Activated CD8-positive, alpha-beta memory T cell treated with anti-CD3 and anti-CD28 coated beads for 1 hour (primary cell): Measurements from ENCODE around the gene FXYD3.
"Not testable (repeated sequence)": the region's sequence is repeated elsewhere in the genome, so short reads cannot be mapped to it uniquely, and the experiment has no call there.

Source experiments
- DNase-seq, 2 donors: peaks; one replicate each; pipeline ENCODE4 v3.0.0-alpha.2; 2020; ENCODE audit warnings: low read depth in 1 of 2; ENCODE audit errors: extremely low read depth in 1 of 2

The FXYD3 gene

DNA sequence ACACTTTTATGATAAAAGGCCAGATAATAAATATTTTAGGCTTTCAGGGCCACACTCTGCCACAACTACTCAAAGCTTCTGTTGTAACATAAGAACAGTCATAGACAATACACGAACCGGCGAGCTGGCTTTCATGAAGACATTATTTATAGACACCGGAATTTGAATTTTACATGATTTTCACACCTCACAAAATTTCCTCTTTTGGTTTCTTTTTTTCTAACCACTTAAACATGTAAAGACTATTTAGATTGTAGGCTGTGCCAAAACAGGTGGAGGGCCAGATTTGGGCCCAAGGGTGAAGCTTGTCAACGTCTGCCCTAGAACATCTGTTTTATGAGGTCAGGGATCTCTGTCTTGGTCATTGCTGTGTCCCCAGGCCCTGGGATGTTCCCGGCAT is 29.7 kb upstream of the FXYD3 start:
- no peak for DNase-seq

GRCh38 chr19:35086455-35086854 is 29.2 kb upstream of the FXYD3 start:
- DNase-seq = no peak

GRCh38 chr19:35087393-35087792 is 28.2 kb upstream of the FXYD3 start:
- DNase-seq = no peak

- DNase-seq = no peak
Measured at GRCh38 chr19:35088131-35088913, 27.3 kb upstream of the FXYD3 start.

DNA sequence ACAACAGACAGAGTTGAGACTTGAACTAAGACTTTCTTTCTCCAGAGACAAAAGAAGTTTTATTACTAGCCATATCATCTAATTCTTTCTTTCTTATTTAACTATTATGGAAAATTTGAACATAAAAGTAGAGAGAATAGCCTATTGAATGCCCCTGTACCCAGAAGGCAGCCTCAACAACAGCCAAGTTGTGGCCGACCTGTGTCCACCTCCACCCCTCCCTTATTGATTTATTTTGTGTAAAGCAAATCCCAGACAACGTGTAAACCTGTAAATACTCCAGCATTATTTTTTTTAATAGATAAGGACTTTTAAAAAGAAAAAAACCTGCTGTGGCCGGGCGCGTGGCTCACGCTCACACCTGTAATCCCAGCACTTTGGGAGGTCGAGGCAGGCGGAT is 26.1 kb upstream of the FXYD3 start:
- DNase-seq = no peak

DNA sequence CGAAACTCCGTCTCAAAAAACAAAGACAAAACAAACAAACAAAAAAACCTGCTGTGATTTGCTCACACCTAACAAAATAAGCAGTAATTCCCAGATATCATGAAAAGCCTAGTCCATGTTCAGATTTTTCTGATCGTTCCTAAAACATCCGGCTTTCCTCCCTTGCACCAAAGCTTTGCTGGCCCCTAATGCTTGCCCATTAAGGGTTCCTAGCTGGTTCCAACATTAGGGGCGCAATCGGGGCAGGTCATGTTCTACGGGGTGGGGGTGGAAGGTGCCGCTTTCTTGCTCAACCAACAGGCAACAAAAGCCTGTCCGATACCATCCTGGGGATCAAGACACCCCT is 25.5 kb upstream of the FXYD3 start:
- DNase-seq = no peak

GRCh38 chr19:35090506-35091214 is 25.0 kb upstream of the FXYD3 start:
- peak in 1 of 2 donors; percentile 8 for DNase-seq

DNA sequence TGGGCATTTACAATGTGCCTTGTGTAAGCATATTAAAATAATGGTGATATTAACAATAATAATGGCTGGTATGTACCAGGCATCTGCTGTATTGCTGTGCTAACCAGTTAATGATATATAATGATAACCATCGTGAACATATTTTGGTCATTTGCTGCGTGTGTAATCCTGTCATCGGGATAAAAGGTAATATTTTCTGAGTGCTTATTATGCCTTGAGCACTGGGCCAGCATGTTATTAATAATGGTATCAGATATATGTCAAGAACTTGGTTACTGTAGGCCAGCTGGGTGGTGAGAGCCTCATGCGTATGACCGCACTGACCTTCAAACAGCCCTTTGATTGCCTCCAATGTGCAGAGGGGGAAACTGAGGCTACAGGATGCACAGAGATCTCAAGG is 22.2 kb upstream of the FXYD3 start:
- no peak for DNase-seq

DNA sequence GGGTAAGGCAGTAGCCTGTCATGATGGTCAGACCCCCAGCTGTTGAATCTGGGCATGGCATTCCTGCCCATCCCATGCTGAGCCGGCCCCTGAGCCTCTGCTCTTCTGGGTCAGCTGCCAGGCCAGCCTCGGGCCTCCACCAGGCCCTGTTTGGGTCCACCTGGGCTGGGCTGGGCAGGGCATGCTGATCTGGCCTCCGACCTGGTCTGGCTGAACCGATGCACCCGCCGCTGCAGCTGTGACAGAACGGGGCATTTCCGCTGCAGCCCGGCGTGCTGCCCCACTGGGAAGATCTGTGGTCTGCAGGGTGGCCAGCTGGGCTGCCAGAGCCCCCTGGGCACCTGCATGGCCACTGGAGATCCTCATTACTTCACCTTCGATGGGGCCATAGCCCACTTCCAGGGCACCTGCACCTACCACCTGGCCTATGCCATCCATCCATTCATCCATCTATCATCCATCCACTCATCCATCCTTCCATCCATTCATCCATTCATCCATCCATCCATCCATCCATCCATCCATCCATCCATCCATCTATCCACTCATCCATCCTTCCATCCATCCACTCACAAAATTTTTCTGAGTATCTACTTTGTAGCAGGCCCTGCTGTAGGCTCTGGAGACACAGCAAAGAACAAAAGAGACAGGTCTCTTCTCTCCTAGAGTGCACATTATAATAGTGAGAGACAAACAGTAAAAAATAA is 21.5 kb upstream of the FXYD3 start:
- DNase-seq = no peak

- no peak for DNase-seq
Measured at GRCh38 chr19:35094656-35095055, 21.0 kb upstream of the FXYD3 start.

DNA sequence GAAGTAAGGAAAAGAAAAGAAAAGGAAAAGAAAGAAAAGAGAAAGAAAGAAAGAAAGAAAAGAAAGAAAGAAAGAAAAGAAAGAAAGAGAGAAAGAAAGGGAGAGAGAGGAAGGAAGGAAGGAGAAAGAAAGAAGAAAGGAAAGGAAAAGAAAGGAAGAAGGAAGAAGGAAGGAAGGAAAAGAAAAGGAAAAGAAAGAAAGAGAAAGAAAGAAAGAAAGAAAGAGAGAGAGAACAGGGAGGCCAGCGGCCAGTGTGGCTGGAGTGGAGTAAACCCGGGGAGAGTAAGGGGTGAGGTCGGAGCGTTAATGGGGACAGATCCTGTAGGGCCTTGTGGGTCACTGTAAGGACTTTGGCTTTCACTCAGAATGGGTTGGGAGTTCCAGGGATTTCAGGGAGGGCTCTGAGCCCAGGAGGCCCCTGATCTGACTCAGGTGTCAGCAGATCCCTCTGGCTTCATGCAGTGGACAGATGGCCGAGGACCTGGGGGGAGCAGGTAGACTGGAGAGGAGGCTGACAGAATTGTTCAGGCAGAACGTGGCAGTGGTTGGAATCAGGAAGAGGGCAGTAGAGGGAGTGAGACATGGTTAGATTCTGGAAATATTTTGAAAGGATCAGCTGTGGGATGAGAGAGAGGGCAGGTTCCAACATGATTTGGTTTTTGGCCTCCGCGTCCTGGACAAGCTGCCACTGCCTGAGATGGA is 19.8 kb upstream of the FXYD3 start:
- DNase-seq = no peak

- no peak for DNase-seq
Measured at GRCh38 chr19:35098413-35099049, 17.1 kb upstream of the FXYD3 start.

GRCh38 chr19:35099155-35099896 is 16.3 kb upstream of the FXYD3 start:
- DNase-seq = no peak

DNA sequence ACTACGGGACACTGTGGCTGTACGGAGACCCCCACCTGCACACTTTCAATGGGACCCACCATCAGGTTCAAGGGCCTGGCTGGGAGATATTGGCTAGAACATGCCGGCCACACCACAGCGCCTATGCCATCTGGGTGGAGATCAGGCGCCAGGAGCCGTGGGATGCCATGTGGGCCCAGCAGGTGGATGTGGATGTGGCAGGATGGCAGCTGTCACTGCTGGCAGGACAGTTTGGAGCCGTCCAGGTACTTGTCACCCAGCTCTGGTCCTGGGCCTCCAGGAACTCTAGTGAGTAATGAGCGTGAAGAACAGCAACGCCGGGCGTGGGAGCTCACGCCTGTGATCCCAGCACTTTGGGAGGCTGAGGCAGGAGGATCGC is 15.7 kb upstream of the FXYD3 start:
- no peak for DNase-seq

- no peak for DNase-seq
Measured at GRCh38 chr19:35100588-35101533, 14.8 kb upstream of the FXYD3 start.

DNA sequence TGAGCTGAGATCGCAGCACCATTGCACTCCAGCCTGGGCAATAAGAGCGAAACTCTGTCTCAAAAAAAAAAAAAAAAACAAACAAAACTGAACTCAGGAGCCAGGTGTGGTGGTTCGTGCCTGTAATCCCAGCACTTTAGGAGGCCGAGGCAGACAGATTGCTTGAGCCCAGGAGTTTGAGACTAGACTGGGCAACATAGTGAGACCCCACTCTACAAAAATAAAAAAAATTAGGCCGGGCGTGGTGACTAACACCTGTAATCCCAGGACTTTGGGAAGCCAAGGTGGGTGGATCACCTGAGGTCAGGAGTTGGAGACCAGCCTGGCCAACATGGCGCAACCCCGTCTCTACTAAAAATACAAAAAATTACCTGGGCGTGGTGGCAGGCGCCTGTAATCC is 13.7 kb upstream of the FXYD3 start:
- not testable (repeated sequence) for DNase-seq

DNA sequence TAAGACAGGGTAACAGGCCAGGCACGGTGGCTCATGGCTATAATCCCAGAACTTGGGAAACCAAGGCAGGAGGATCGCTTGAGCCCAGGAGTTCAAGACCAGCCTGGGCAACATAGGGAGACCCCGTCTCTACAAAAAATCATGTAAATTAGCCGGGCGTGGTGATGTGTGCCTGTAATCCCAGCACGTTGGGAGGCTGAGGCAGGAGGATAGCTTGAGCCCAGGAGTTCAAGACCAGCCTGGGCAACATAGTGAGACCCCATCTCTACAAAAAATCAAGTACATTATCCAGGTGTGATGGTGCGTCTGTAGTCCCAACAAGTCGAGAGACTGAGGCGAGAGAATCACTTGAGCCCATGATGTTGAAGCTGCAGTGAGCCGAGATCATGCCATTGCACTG is 12.0 kb upstream of the FXYD3 start:
- not testable (repeated sequence) for DNase-seq

- no peak for DNase-seq
Measured at GRCh38 chr19:35104361-35104760, 11.3 kb upstream of the FXYD3 start.

- no peak for DNase-seq
Measured at GRCh38 chr19:35105047-35105410, 10.6 kb upstream of the FXYD3 start.
